Hematopoietic multipotent progenitor cell treated with erythropoietin and hydrocortisone succinate and interleukin-3 and kit ligand, for 15 days (in vitro differentiated cells): ENCODE data around the gene MRPL55.

Experiments used
- DNase-seq: peaks from one replicate; pipeline ENCODE4 v3.0.0-alpha.2; 2015; ENCODE audit warnings: low spot score

The MRPL55 gene

DNA sequence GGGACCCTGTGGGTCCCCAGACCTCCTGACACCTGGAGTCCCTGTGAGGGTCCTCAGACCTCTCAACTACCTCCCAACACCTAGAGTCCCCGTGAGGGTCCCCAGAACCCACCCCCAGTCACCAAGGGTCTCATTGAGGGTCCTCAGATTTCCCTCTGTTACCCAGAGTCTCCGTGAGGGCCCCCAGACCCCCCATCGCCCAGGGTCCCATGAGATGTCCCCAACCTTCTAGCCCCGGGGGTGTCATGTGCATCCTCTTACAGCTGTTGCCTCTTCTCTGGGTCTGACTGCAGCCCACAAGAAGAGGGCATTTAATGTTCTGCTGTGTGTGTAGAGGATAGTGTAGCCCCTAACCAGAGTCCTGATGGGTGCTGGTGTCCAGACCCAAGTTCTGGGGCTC, 38.7 kb upstream of the MRPL55 start:
- no peak for DNase-seq

DNA sequence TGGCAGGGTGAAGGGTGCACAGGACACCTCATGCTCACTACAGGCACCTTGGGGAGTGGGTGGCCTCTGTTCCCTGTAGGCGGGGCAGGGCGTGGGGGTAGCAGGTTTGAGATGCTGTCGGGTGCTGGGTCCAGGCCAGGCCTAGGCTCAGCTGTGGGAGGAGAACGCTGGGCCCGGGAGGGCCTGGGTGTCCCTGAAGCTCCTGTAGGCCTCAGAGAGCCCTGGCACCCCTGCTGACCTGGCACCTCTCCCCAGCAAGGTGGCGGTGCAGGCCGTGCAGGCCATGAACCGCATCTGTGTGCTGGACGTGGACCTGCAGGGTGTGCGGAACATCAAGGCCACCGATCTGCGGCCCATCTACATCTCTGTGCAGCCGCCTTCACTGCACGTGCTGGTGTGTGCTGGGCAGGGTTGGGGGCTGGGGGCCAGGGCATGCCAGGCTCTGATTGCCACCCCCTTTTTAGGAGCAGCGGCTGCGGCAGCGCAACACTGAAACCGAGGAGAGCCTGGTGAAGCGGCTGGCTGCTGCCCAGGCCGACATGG, 38.1 kb upstream of the MRPL55 start:
- DNase-seq = no peak

DNA sequence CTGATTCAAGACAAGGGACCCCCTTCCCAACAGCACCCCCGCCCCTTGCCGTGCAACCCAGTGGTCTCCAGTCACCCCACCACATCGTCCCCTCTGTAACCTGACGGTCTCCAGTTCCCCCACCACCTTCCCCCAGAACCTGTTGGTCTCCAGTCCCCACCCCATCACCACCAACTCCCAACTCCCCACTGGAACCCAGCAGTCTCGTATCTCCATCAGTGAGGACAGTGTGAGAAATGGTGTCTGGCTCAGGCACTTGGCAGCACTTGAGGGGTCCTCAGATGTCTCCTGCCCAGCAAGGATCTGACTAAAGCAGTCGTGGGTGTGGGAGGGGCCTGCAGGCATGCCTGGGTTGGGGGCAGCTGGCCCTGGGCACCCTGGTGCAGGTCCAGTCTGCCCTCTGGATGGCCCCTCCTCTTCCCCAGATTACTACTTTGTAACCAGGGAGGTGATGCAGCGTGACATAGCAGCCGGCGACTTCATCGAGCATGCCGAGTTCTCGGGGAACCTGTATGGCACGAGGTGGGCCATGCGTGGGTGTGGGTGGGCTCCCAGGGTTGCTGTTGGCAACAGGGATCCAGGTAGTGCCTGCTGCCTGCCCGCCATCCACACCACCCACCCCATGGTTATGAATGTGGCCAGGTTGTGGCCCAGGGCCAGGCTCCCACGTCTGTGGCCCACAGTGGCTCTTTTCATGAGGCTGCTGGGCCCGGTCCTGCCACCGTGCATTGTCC, 37.5 kb upstream of the MRPL55 start:
- DNase-seq = no peak

DNA sequence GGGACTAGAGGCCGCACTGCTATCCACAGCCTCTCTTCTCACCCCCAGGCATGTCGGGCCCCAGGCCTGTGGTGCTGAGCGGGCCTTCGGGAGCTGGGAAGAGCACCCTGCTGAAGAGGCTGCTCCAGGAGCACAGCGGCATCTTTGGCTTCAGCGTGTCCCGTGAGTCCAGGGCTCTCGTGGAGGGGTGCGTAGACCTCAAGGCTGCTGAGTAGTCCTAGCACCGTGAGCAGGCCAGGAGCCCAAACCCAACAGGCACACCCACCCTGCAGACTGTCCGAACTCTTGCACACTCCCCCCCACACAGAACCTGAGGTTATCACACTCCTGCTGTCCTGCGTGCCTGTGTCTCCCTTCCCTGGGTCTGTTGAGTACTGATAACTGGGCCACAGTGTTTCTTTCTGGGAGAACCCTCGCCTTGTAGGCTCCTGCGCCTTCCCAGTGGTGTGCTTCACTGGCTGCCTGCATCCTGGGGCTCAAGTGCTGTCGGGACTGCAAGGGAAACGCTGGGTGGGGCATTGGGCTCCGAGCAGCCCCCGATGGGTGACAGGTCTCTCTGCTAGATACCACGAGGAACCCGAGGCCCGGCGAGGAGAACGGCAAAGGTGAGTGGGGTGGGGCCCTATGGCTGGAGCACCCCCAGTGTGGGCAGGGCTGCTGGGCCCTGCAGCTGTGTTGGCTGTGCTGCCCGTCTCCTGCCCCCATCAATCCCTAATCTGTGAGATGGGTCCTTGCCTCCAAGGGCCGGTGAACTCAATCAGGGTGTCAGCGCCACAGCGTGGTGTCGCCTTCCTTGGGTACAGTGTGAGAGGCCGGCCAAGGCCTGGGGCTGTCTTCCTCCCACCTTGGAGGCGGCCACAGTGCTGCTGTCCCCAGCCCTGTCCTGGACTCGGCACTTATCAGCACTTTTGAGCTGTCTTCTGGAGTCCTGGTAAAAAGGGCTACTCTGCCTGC, 36.6 kb upstream of the MRPL55 start:
- DNase-seq = peak; percentile 79

DNA sequence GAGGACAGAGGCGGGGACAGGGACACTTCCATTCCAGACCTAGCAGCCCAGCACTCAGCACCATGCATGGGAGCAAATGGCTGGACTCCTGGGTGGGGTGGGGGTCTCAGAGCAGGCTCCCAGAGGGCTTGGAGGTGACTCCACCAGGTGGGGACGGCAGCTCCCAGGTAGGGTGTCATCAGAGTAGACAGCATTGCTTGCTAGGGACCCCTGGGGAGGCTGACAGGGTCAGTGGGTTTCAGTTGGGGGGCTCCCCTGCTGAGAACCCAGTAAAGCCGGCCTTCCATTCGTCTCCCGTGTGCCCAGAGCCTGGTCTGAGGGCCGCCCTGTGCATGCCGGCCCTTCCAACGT, 35.9 kb upstream of the MRPL55 start:
- no peak for DNase-seq

DNA sequence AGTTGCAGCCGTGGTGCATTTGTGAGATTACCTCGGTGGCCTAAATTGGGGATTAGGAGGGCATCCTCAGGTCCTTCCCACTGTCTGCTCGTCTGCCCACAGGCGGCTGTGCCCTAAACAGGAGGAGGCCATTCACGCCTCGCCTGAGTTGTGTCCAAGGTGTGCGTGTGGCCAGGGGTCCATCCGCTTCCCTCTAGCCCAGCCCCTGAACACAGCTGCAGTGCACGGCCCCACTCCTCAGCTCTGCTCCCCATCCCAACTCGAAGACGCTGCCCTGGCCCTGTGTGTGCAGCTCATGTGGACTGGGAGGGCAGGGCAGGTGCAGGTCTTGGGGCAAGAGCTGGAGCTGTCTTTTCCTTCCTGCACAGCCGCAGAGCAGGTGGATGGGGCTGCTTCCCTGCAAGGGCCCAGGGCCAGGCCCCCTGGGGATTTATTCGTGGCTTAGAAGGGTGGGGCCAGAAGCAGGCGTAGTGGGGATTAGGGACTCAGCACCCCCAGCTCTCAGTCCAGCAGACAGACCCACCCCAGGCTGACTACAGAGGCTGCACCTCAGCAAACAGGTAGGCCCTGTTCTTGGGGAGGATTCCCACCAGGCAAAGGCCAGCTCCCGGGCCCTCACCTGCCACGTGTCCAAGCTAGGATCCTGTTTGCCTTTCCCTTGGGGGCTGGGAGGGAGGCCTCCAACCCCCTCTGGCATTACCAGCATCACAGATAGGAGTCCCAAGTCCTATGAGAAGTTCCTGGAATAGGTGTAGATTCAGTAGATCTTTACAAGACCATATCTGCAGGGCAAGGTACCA, 35.3 kb upstream of the MRPL55 start:
- DNase-seq = no peak

DNA sequence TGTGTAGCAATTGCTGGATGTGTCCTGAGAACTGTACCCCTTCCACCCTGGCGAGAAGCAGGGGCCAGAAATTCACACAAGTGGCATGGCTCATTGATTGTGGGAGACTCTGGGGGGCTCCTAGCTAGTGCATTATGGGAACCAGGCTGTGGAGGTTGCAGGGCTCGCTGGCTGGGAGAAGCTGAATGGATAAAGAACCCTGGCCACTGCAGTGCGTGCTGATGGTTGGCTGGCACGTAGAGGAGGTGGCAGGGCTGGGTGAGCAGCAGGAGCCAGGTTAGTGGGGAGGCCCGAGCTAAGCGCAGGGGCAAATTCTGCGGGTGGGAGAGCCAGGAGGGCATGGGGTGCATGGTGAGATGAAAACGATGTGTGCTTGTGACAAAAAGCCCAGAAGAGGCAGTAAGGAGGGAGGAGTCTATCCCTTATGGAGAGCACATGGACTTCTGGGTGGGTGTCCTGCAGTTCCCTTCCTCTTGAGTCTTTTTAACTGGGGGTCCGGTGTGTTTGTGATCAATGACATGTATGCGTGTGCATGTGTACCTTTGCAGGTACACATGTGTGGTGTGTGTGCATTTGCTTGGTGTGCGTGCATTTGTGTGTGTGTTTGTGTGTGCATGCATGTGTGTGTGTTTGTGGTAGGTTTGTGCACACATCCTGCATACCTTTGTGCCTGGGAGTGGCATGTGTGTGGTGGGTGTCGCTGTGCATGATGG, 34.5 kb upstream of the MRPL55 start:
- no peak for DNase-seq

DNA sequence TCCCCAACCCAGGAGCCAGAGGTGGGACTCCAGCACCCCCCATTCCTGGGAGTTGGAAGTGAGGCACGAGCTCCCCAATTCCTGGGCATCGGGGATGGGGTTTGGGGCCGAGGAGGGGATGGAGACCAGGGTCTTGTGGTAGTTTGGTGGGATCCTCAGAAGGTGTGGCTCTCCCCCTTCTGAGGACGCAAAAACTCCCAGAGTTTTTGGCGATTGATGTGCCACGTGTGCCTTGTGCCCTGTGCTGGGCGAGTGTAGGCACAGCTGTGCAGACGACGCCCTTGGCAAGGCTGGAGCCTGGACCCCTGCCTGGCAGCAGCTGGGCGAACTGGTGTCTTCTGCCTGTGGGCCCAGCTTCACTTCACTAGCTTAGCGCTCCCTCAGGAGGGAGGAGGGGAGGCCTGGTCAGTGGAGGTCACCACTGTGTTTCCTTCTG, 33.6 kb upstream of the MRPL55 start:
- DNase-seq = no peak

DNA sequence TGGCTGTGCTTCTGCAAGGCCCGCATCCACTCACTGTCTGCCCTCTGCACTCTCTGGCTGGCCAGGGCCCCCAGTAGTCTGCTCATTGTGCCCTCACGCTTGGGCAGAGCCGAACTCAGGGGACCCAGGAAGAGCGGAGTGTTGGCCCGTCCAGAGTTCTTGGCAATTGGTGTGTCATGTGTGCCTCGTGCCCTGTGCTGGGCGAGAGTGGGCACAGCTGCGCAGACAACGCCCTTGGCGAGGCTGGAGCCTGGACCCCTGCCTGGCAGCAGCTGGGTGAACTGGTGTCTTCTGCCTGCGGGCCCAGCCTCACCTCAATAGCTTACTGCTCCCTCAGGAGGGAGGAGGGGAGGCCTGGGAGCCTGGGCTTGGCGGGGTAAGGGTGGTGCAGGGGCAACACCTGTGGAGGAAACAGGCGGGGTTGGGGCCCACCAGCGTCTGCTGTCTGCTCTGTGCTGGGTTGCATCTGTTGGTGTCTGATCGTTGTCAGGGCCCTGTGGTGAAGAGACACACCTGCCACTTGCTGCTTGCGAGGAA, 33.1 kb upstream of the MRPL55 start:
- no peak for DNase-seq

DNA sequence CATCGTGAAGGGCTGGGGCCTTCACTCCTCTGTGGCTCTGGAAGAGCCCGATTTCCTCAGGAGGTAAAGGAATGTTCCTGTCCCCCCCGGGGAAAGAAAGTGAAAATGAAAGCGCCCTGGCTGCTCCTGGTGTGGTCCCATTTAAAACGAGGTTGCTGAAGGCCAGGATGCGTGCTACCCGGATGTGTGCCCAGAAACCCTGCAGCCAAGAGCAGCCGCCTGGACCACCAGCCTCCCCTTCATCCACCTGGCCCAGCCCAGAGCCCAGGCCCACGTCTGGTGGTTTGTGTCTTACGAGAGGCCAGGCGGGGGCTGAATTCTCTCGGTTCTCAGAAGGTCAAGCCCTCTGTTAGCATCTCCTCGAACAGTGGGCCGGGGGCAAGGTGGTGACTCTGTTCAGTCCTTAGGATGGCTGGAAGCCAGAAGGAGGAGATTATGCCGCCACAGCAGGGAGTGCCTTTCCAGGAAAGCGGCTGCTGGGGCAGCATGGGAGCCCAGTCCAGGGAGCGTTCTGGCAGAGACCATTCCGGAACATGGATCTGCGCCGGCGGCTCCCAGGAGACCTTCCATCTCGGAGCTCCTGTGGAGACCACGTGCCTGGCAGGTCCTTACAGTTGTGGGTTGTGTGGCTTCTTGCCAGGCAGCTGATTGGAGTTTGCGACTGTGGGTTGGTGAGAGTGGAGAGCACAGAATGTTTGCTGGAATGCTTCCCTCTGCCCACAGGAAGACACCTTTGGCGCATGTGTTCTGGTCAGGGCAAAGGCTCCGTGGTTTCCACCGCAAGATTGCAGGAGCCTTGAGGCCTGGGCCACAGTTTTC, 32.3 kb upstream of the MRPL55 start:
- DNase-seq = peak; percentile 46

DNA sequence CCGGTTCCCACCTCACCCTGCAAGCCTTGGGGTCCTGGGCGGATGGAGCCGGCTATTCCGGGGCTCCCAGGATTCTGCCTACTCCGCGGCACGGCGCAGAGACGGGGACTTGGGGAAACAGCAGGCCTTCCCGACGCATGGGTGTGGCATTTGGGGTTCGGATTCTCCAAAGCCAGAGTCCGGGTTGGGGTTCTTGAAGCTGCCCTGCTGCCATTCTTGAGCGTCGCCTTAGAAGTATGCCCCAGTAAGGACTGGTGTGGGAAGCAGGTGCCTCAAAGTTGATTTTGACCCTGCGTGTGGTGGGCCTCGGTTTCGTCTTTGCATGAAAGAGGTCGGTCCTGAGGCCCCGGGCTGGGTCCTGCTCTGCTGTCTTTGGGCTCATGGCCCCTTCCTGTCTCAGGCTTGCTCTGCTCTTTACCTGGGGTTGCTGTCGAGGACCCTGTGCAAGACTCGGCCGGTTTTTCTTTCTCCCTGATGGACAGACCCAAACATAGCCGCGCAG, 31.7 kb upstream of the MRPL55 start:
- no peak for DNase-seq

DNA sequence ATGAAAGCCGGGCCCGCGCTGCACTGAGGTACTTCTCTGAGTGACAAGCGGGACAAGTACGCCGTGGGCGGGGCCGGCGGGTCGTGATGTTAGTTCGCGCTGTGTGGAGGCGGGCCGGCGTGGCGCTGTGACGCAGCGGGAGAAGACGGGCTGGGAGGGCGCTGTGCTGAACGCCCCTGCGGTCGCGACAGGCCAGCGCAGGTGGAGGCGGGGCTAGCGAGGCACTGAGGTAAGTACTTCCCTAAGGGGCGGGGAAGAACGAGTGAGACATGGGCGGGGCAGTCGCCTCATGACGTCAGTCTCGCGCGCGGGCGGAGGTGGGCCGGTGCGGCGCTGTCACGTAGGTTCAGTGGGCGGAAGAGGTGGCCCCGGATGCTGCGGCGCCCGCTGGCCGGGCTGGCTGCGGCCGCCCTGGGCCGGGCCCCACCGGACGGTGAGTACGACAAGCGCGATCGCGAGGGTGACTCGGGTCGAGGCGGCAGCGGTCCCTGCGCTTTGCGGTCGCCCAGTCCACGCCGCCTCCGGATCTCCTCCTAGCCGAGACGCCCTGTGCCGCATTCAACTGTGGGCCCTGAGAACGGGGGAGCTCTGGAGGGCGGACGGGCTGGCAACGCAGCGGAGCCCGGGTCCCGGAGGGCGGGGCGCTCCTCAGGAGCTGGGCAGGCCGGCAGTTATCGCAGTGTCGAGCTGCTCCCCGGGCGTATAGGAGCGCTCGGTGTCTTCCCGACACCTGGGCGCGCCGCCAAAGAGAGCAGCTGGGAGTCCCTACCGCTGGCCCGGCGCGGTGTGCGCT, 31.0 kb upstream of the MRPL55 start, which contains the start of gene GUK1:
TSS of gene GUK1 (plus strand) at position 349 of the 793 bp plus-strand sequence. CDS start at position 373, 24 bp downstream.
- DNase-seq = peak; percentile 100

DNA sequence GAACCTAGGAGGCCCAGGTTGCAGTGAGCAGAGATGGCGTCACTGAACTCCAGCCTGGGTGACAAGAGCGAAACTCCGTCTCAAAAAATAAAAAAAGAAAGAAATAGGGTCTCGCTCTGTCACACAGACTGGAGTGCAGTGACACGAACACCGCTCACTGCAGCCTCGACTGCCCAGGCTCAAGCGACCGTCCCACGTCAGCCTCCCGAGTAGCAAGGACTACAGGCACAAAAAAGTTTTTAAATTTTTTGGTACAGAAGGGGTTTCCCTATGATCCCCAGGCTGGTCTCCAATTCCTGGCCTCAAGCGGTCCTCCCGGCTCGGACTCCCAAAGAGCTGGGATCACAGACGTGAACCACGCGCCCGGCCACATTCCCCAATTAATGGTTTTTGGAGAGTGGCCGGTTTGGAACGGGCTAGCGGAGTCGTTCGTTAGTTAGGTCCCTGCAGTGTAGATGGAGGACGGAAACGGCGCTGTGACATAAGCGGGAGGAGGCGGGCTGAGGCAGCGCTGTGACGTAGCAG, 30.4 kb upstream of the MRPL55 start:
- DNase-seq = no peak

DNA sequence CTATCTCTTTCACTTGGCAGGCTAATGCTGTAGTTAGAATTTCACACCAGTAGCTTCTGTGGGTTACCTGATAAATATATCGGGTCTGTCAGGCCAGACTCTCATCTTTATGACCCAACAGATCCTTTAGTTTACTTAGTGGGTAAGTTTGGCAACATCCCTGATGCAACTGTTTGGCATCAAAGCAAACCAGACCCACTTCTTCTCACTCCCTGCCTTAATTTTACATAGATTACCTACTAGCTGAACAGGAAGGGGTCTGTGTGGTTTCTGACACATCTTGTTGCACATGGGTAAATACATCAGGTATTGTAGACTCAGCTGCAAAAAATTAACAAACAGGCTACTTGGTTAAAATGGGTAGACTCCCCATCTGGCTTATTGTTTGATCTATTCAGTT, 27.8 kb upstream of the MRPL55 start:
- DNase-seq = peak; percentile 62

DNA sequence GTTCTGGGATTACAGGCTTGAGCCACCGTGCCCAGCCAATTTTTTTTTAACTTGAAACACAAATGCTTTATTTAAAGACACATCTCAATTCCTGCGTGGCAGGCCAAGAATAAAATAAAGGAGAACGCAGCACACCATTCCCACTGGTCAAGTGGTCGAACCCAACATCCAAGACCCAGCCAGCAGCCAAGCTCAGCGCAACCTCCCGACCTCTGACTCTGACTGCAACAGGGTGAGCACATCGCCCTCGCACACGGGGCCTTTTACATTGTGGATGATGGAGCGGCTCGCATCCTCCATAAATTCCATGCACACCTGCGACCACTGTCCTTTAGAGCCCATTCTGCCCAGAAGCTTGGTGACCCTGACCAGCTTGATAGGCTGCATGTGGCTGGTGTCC, 25.5 kb upstream of the MRPL55 start:
- no peak for DNase-seq

DNA sequence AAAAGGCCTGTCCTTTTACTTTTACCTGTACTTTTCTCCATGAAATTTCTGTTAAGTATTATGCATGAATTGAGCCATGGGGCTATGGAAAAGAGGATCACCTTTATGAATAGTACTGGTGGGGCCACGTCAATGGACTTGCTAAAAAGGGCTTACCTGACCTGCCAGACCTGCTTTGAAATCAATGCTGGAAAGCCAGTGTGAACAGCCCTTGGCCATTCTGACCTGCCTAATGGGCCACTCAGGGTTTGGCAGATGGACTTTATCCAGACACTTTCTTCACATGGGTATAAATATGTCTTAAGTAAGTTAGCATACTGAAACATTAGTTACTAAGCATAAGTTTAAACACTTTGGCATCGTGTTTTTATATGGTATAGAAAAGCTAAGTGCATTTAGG, 22.7 kb upstream of the MRPL55 start:
- no peak for DNase-seq

DNA sequence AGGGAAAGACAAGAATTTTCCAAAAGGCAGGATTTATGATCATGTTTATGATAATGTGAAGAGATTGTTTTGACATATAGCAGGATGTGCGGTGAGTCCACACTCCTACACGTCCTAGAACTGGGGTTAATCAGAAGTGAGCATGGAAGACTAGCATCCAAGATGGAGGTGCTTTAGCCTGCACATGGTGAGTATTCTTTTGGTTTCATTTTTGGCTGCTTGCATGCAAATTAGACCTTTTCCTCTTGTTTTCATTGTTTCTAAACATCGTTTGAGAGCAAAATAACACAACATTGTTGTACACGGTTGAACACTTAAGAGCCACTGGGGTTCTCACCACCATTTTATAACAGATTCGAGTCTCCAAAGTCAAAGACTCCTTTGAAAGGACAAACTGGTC, 16.1 kb upstream of the MRPL55 start:
- DNase-seq = no peak

DNA sequence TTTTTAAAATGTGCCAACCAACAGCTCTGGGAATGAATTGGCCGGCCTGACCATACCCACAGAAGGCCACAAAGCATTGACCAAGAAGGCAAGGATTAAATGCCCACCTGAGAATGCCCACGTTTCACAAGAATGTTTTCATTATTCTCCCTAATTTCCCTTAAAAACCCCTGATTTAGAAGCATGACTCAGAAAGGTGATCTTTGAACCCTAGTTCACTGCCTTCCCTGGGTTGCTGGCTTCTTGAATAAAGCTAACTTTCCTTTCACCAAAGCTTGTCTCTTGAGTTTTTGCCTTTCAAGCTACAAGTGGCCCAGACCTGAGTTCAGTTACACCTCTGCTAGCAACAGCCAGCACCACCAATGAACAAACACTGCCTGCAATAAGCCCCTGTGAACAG, 14.4 kb upstream of the MRPL55 start:
- DNase-seq = no peak

DNA sequence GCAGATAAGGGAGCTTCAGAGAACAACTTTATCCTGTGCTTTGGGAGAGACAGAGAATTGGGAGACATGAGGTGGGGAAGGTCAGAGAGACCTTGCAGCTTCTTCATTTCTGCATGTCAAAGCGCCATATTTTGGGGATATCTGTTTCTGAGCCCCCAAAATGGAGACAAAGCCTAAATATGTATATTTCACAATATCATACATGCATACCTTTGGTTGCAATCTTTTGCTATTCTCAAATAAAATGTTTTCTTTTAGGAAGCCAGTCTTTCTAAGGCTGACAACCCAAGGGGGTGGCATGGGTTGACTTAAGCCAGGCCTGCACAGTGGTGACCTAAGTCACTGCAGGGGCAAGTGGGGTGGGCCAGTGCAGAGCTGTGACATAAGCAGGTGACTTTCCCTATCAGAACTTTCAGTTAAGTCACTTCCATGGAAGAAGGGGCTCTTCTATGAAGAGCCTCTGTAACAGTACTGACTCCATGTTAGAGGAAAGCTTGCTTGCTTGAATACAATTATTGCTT, 13.9 kb upstream of the MRPL55 start:
- DNase-seq = no peak
